HG03060 (cell line): ENCODE results near the gene IL13RA1.
"Not testable (repeated sequence)": the region's sequence is repeated elsewhere in the genome, so short reads cannot be mapped to it uniquely, and the experiment has no call there.

Experiments
- ATAC-seq: cut with Tn5 transposase; IDR thresholded peaks from one replicate; pipeline ENCODE4 v1.9.1; 2021; ENCODE audit warnings: low read depth, moderate number of reproducible peaks; ENCODE audit not compliant: unreplicated experiment

Gene IL13RA1

GRCh38 chrX:118726887-118727685, at the start of gene IL13RA1:
TSS of gene IL13RA1 (plus strand) at chrX:118727606. CDS start at chrX:118727639, 33 bp downstream.
- no peak for ATAC-seq

- no peak for ATAC-seq
Measured at GRCh38 chrX:118679290-118679689, 48.1 kb upstream of the IL13RA1 start.

GRCh38 chrX:118682258-118683014, 45.0 kb upstream of the IL13RA1 start:
- no peak for ATAC-seq

GRCh38 chrX:118685393-118685792, 42.0 kb upstream of the IL13RA1 start:
- no peak for ATAC-seq

- ATAC-seq = no peak
Measured at GRCh38 chrX:118688935-118689334, 38.5 kb upstream of the IL13RA1 start.

- no peak for ATAC-seq
Measured at GRCh38 chrX:118693843-118694242, 33.6 kb upstream of the IL13RA1 start.

GRCh38 chrX:118694638-118695037, 32.8 kb upstream of the IL13RA1 start:
- ATAC-seq = no peak

- no peak for ATAC-seq
Measured at GRCh38 chrX:118698516-118699170, 28.8 kb upstream of the IL13RA1 start.

- ATAC-seq = no peak
Measured at GRCh38 chrX:118702741-118703140, 24.7 kb upstream of the IL13RA1 start.

- no peak for ATAC-seq
Measured at GRCh38 chrX:118706681-118707080, 20.7 kb upstream of the IL13RA1 start.

- no peak for ATAC-seq
Measured at GRCh38 chrX:118714521-118714920, 12.9 kb upstream of the IL13RA1 start.

GRCh38 chrX:118715917-118716316, 11.5 kb upstream of the IL13RA1 start:
- ATAC-seq = not testable (repeated sequence)

GRCh38 chrX:118716833-118717232, 10.6 kb upstream of the IL13RA1 start:
- ATAC-seq = not testable (repeated sequence)

- ATAC-seq = no peak
Measured at GRCh38 chrX:118717678-118718391, 9.6 kb upstream of the IL13RA1 start.

GRCh38 chrX:118718737-118719136, 8.7 kb upstream of the IL13RA1 start:
- ATAC-seq = no peak

GRCh38 chrX:118720058-118720707, 7.2 kb upstream of the IL13RA1 start:
- no peak for ATAC-seq

- ATAC-seq = no peak
Measured at GRCh38 chrX:118723376-118723775, 4.0 kb upstream of the IL13RA1 start.

GRCh38 chrX:118724365-118724764, 3.0 kb upstream of the IL13RA1 start:
- ATAC-seq = no peak

- no peak for ATAC-seq
Measured at GRCh38 chrX:118724775-118725174, 2.6 kb upstream of the IL13RA1 start.

GRCh38 chrX:118726396-118726795, 1.0 kb upstream of the IL13RA1 start:
- ATAC-seq = no peak
